ENCODE measurements around the gene L3MBTL4.
"Not testable (repeated sequence)": the region's sequence is repeated elsewhere in the genome, so short reads cannot be mapped to it uniquely, and the experiment has no call there.

L3MBTL4 gene

DNA sequence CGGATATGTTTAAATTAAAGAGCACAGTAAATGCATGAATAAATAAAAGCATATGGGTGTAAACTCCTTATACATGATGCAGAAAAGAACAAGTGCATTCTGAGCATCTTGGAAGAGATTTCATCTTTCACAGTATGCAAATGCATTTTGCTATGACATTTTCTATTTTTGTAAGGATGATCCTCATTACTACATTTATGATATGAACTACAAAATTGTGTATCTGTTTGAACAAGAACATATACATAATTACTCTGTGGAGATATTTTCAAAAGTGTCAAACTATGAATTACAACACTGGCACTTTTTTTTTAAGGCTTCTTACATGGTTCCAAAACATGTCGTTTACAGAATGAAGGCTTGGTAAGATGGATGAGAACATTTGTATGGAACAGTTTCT, 335.3 kb downstream of the L3MBTL4 start:
- no peak overlapping the region for H3K9ac ChIP-seq (ENCODE audit: low read length in 5 of 5)
- no peak overlapping the region for H3K27ac ChIP-seq (ENCODE audit: low read depth, low read length)
- no peaks in the 10 kb centered on the region for H3K36me3 ChIP-seq (ENCODE audit: control insufficient read depth in 5 of 5, insufficient read depth in 5 of 5, low read length in 5 of 5)
- no peaks in the 10 kb centered on the region for H3K27me3 ChIP-seq (ENCODE audit: control insufficient read depth in 5 of 5, insufficient read depth in 4 of 5, low read length in 5 of 5)
- no peaks in the 10 kb centered on the region for H3K4me1 ChIP-seq (ENCODE audit: control insufficient read depth in 5 of 5, insufficient read depth in 5 of 5, low read length in 5 of 5)
- no peaks in the 10 kb centered on the region for H3K9me3 ChIP-seq (ENCODE audit: control insufficient read depth in 5 of 5, low read length in 5 of 5)
- no peak overlapping the region for H3K4me3 ChIP-seq (ENCODE audit: low read depth in 1 of 5, low read length in 5 of 5)

DNA sequence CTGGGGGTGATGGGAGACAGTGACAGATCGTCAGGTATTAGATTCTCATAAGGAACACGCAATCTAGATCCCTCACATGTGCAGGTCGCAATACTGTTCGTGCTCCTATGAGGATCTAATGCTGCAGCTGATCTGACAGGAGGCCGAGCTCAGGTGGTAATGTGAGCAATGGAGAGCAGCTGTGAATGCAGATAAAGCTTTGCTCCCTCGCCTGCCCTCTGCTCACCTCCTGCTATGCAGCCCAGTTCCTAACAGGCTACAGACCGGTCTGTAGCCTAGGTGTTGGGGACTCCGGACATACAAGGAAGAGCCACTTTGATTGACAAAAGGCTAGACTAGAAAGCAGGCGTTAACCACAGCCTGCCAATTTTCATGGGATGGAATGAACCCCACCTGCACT, 335.8 kb downstream of the L3MBTL4 start:
- H3K4me1 ChIP-seq (ENCODE audit: control insufficient read depth in 5 of 5, insufficient read depth in 5 of 5, low read length in 5 of 5) = no peaks in the 10 kb centered on the region
- H3K36me3 ChIP-seq (ENCODE audit: control insufficient read depth in 5 of 5, insufficient read depth in 5 of 5, low read length in 5 of 5) = no peaks in the 10 kb centered on the region
- H3K27ac ChIP-seq (ENCODE audit: low read depth, low read length) = no peak overlapping the region
- H3K9ac ChIP-seq (ENCODE audit: low read length in 5 of 5) = no peak overlapping the region
- H3K4me3 ChIP-seq (ENCODE audit: low read depth in 1 of 5, low read length in 5 of 5) = no peak overlapping the region
- no peaks in the 10 kb centered on the region for H3K27me3 ChIP-seq (ENCODE audit: control insufficient read depth in 5 of 5, insufficient read depth in 4 of 5, low read length in 5 of 5)
- H3K9me3 ChIP-seq (ENCODE audit: control insufficient read depth in 5 of 5, low read length in 5 of 5) = no peaks in the 10 kb centered on the region

DNA sequence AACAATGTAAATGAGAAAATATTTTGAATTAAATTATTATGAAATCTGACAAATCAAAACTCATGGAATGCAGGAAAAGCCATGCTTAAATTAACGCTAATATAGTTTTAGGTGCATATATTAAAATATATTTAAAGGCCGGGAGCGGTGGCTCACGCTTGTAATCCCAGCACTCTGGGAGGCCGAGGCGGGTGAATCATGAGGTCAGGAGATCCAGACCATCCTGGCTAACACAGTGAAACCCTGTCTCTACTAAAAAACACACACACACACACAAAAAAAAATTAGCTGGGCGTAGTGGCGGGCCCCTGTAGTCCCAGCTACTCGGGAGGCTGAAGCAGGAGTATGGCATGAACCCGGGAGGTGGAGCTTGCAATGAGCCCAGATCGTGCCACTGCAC, 342.3 kb downstream of the L3MBTL4 start:
- H3K36me3 ChIP-seq (ENCODE audit: control insufficient read depth in 5 of 5, insufficient read depth in 5 of 5, low read length in 5 of 5); H3K4me1 ChIP-seq (ENCODE audit: control insufficient read depth in 5 of 5, insufficient read depth in 5 of 5, low read length in 5 of 5); H3K9ac ChIP-seq (ENCODE audit: low read length in 5 of 5): not testable (repeated sequence)

DNA sequence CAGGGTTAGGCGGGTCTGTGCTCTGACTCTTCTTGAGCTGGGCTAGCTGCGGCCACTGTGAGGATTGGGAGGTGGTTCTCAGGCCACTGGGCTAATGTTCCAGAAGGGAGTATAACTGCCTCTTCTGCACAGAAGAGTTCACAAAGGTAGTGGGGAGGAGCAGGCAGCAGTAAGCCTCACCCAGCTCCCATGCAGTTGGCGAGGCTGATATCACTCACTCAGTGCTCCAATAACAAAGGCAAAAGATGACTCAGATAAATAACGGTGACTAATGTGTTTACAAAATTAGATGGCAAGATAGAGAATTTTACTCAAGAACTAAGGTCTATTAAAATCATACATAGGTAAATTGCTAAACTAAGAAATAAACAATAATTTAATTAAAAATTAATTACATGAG, 345.2 kb downstream of the L3MBTL4 start:
- H3K27me3 ChIP-seq (ENCODE audit: control insufficient read depth in 5 of 5, insufficient read depth in 4 of 5, low read length in 5 of 5) = no peaks in the 10 kb centered on the region
- H3K27ac ChIP-seq (ENCODE audit: low read depth, low read length) = no peak overlapping the region
- no peaks in the 10 kb centered on the region for H3K4me1 ChIP-seq (ENCODE audit: control insufficient read depth in 5 of 5, insufficient read depth in 5 of 5, low read length in 5 of 5)
- H3K36me3 ChIP-seq (ENCODE audit: control insufficient read depth in 5 of 5, insufficient read depth in 5 of 5, low read length in 5 of 5) = no peaks in the 10 kb centered on the region
- no peaks in the 10 kb centered on the region for H3K9me3 ChIP-seq (ENCODE audit: control insufficient read depth in 5 of 5, low read length in 5 of 5)
- no peak overlapping the region for H3K4me3 ChIP-seq (ENCODE audit: low read depth in 1 of 5, low read length in 5 of 5)
- no peak overlapping the region for H3K9ac ChIP-seq (ENCODE audit: low read length in 5 of 5)

More for the DNA sequence above, 342.3 kb downstream of the L3MBTL4 start:
- not testable (repeated sequence) for H3K27me3 ChIP-seq (ENCODE audit: control insufficient read depth in 5 of 5, insufficient read depth in 4 of 5, low read length in 5 of 5); H3K9me3 ChIP-seq (ENCODE audit: control insufficient read depth in 5 of 5, low read length in 5 of 5); H3K27ac ChIP-seq (ENCODE audit: low read depth, low read length); H3K4me3 ChIP-seq (ENCODE audit: low read depth in 1 of 5, low read length in 5 of 5)

DNA sequence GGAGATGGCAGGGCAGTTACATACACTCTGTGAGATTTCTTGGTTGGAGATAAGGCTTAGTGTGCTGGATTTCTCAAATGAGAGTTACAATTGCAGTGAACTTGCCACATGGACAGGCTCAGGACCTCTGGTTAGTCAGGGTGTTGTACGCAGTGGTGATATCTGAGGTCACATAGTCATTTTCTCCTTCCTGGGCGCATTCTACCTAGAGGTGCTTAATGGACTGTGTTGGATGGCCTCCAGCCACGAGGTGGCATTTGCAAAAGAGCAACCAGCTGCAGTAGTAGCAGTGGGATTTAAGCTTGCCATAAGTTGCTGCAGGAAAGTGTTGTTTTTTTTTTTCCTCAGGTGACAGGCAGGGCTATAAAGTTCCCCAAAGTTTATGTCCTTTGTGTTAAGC, 345.6 kb downstream of the L3MBTL4 start:
- no peak overlapping the region for H3K9ac ChIP-seq (ENCODE audit: low read length in 5 of 5)

DNA sequence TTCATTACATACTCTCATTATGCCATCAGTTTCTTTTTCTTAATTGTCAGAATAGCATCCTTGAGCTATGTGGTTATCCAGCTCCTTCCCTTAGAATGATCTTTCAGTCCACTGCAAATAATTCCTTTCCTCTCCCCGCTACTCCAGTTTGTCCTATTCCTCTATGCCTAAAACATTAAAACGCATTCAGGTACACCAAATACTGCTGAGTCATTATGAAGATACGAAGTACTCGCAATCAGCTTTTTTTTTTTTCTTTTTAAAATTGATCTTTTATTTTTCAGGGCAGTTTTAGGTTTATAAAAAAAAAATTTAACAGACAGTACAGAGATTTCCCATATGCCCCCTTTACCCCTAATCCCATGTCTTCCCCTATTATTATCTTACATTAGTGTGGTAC, 354.6 kb downstream of the L3MBTL4 start:
- no peaks in the 10 kb centered on the region for H3K9me3 ChIP-seq (ENCODE audit: control insufficient read depth in 5 of 5, low read length in 5 of 5)
- H3K27me3 ChIP-seq (ENCODE audit: control insufficient read depth in 5 of 5, insufficient read depth in 4 of 5, low read length in 5 of 5) = no peaks in the 10 kb centered on the region
- H3K36me3 ChIP-seq (ENCODE audit: control insufficient read depth in 5 of 5, insufficient read depth in 5 of 5, low read length in 5 of 5) = no peaks in the 10 kb centered on the region
- peaks cover 0 to 9% (median 0%) of the 10 kb centered on the region in 5 donors for H3K4me1 ChIP-seq (ENCODE audit: control insufficient read depth in 5 of 5, insufficient read depth in 5 of 5, low read length in 5 of 5)
- H3K27ac ChIP-seq (ENCODE audit: low read depth, low read length) = no peak overlapping the region
- H3K4me3 ChIP-seq (ENCODE audit: low read depth in 1 of 5, low read length in 5 of 5) = no peak overlapping the region
- no peak overlapping the region for H3K9ac ChIP-seq (ENCODE audit: low read length in 5 of 5)

More for the DNA sequence above, 345.6 kb downstream of the L3MBTL4 start:
- no peaks in the 10 kb centered on the region for H3K9me3 ChIP-seq (ENCODE audit: control insufficient read depth in 5 of 5, low read length in 5 of 5)
- H3K27ac ChIP-seq (ENCODE audit: low read depth, low read length) = no peak overlapping the region
- no peaks in the 10 kb centered on the region for H3K27me3 ChIP-seq (ENCODE audit: control insufficient read depth in 5 of 5, insufficient read depth in 4 of 5, low read length in 5 of 5)
- H3K36me3 ChIP-seq (ENCODE audit: control insufficient read depth in 5 of 5, insufficient read depth in 5 of 5, low read length in 5 of 5) = no peaks in the 10 kb centered on the region
- no peaks in the 10 kb centered on the region for H3K4me1 ChIP-seq (ENCODE audit: control insufficient read depth in 5 of 5, insufficient read depth in 5 of 5, low read length in 5 of 5)
- no peak overlapping the region for H3K4me3 ChIP-seq (ENCODE audit: low read depth in 1 of 5, low read length in 5 of 5)

DNA sequence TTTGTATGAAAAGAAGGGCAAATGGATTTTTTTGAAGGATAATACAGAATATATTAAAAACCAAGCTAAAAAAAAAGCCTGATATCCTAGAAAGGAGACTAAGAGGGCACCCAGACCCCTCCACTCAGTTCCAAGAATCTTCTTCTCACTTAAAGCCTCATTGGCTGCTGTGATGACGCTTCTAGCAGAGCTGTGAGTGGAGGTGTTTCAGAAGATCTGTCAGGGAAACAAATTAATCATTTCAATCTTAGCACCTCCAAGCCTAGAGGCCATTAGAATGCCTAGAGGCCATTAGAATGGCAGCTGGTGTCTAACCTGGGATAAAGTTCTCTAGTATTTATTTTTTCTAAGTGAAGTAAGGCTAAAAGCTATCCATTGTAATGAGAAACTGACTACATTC, 355.2 kb downstream of the L3MBTL4 start:
- peaks cover 0 to 9% (median 0%) of the 10 kb centered on the region in 5 donors for H3K4me1 ChIP-seq (ENCODE audit: control insufficient read depth in 5 of 5, insufficient read depth in 5 of 5, low read length in 5 of 5)
- H3K9ac ChIP-seq (ENCODE audit: low read length in 5 of 5) = no peak overlapping the region
- H3K9me3 ChIP-seq (ENCODE audit: control insufficient read depth in 5 of 5, low read length in 5 of 5) = no peaks in the 10 kb centered on the region
- no peak overlapping the region for H3K4me3 ChIP-seq (ENCODE audit: low read depth in 1 of 5, low read length in 5 of 5)
- H3K36me3 ChIP-seq (ENCODE audit: control insufficient read depth in 5 of 5, insufficient read depth in 5 of 5, low read length in 5 of 5) = no peaks in the 10 kb centered on the region
- no peak overlapping the region for H3K27ac ChIP-seq (ENCODE audit: low read depth, low read length)
- H3K27me3 ChIP-seq (ENCODE audit: control insufficient read depth in 5 of 5, insufficient read depth in 4 of 5, low read length in 5 of 5) = no peaks in the 10 kb centered on the region

DNA sequence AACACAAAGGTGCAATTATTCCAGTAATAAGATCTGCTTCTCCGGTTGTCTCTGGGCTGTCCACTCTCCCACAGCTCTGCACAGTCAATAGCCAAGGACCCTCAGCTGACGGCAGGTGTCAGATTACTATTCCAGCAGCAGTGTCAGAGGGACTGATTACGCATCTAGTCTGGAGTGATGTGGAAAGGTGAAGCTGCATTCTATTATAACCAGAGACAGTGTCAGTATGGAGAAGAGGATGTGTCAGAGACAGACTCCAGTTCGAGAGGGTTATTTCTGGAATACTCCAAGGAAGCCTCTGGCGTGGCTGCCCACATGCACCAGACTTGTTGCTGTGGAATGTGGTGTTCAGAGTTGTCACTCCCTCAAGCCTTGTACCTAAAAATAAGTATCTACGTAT, 355.8 kb downstream of the L3MBTL4 start:
- Histone ChIP-seq H3K9me3 (ENCODE audit: control insufficient read depth in 5 of 5, low read length in 5 of 5) (no peaks in the 10 kb centered on the region), H3K27me3 (ENCODE audit: control insufficient read depth in 5 of 5, insufficient read depth in 4 of 5, low read length in 5 of 5) (no peaks in the 10 kb centered on the region), H3K36me3 (ENCODE audit: control insufficient read depth in 5 of 5, insufficient read depth in 5 of 5, low read length in 5 of 5) (no peaks in the 10 kb centered on the region), H3K4me3 (ENCODE audit: low read depth in 1 of 5, low read length in 5 of 5) (no peak overlapping the region), H3K27ac (ENCODE audit: low read depth, low read length) (no peak overlapping the region), H3K4me1 (ENCODE audit: control insufficient read depth in 5 of 5, insufficient read depth in 5 of 5, low read length in 5 of 5) (peaks cover 0 to 9% (median 0%) of the 10 kb centered on the region in 5 donors), H3K9ac (ENCODE audit: low read length in 5 of 5) (no peak overlapping the region)

DNA sequence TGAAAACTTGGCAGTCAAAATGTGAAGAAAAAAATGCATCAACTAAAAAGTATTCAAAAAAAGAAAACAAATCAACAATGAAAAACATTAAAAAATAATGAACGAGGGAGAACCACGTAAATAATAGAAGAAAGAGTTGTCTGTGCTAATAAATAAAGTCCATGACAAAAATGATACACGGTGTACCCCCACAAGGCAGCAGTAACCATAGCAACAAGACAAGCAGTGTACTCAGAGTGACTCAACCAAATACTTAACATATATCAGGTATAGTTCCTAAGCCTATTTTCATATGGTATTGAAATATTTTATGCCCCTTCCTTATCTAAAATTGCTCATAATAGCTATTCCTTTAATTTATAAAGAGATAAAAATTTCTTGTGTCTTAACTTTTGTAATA, 357.1 kb downstream of the L3MBTL4 start:
- Histone ChIP-seq H3K4me1 (ENCODE audit: control insufficient read depth in 5 of 5, insufficient read depth in 5 of 5, low read length in 5 of 5) (peaks cover 0 to 9% (median 2%) of the 10 kb centered on the region in 5 donors), H3K27ac (ENCODE audit: low read depth, low read length) (no peak overlapping the region), H3K9ac (ENCODE audit: low read length in 5 of 5) (no peak overlapping the region), H3K9me3 (ENCODE audit: control insufficient read depth in 5 of 5, low read length in 5 of 5) (no peaks in the 10 kb centered on the region), H3K4me3 (ENCODE audit: low read depth in 1 of 5, low read length in 5 of 5) (no peak overlapping the region), H3K27me3 (ENCODE audit: control insufficient read depth in 5 of 5, insufficient read depth in 4 of 5, low read length in 5 of 5) (no peaks in the 10 kb centered on the region), H3K36me3 (ENCODE audit: control insufficient read depth in 5 of 5, insufficient read depth in 5 of 5, low read length in 5 of 5) (no peaks in the 10 kb centered on the region)

DNA sequence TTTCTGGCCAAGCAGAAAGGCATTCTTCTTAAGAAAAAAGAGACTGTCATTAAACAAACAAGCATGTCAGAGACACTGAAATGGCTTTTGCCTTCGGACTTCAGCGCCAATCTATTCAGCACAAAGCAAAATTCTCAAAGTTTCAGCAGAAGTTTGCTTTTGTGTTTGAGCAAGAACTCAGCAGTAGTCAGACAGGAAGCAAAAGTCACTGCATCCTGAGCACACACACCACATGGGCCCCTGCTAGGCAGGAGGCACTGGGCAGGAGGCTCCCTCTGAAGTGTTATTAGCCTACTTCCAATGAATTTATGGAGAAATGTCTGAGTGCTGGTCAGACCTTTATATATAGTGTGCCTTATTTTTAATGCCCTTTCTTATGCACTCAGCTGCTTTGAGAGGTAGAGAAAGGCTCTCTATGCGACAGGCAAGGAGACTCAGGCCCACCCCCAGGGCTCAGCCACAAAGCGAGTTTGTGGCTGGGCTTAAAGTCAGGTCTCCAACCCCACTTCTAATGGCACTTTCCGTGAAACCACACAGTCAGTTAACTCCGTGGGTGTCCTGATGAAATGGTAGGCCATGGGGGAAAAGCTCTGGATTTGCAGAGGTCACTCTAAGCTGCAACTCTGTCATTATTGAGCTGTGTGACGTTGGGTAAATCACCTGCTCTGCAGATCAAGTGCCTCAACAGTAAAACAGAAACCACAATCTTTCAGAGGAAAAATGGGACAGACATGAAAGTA, 358.4 kb downstream of the L3MBTL4 start:
- Histone ChIP-seq H3K27me3 (ENCODE audit: control insufficient read depth in 5 of 5, insufficient read depth in 4 of 5, low read length in 5 of 5) (no peaks in the 10 kb centered on the region), H3K4me1 (ENCODE audit: control insufficient read depth in 5 of 5, insufficient read depth in 5 of 5, low read length in 5 of 5) (peaks cover 0 to 15% (median 6%) of the 10 kb centered on the region in 5 donors), H3K9me3 (ENCODE audit: control insufficient read depth in 5 of 5, low read length in 5 of 5) (peaks cover 0 to 2% (median 0%) of the 10 kb centered on the region in 5 donors), H3K9ac (ENCODE audit: low read length in 5 of 5) (no peak overlapping the region), H3K4me3 (ENCODE audit: low read depth in 1 of 5, low read length in 5 of 5) (no peak overlapping the region), H3K27ac (ENCODE audit: low read depth, low read length) (no peak overlapping the region), H3K36me3 (ENCODE audit: control insufficient read depth in 5 of 5, insufficient read depth in 5 of 5, low read length in 5 of 5) (no peaks in the 10 kb centered on the region)
